ENCODE data around the gene HOXB6. TPM values are rescaled to one million over a fixed set of nuclear protein-coding genes. Genes with fewer than 3 reads are reported as not detected.

HOXB6 gene
- total RNA-seq, 4 donors from 2014 or later, result 0.54 to 4.2 (median 1.3) TPM

- DNase-seq, result no peak
- 26% methylated on average over 7 of the region's 7 CpGs for WGBS, 2 donors
- Histone ChIP-seq H3K4me3 (replicated peaks in 1 of 3) (no peak overlapping the region), H3K9me3 (no peaks in the 10 kb centered on the region), H3K27me3 (peaks cover 70% of the 10 kb centered on the region), H3K27ac (no peak overlapping the region), H3K36me3 (no peaks in the 10 kb centered on the region), H3K4me1 (peaks cover 5 to 26% of the 10 kb centered on the region in 2 donors)
- intact Hi-C loops (cut with DNase I), result loop anchor here (10.0 kb wide), 1 partner anchor 396 kb away; the partner anchor contains the start of gene IGF2BP1
- no peak for TF ChIP-seq CTCF (IDR thresholded peaks at IDR 0.05)
- TF ChIP-seq POLR2A (IDR thresholded peaks at IDR 0.05), result no peak
Measured at GRCh38 chr17:48598736-48599135, 6.0 kb downstream of the HOXB6 start.

GRCh38 chr17:48597778-48598631, 6.8 kb downstream of the HOXB6 start:
- peaks cover 5 to 32% of the 10 kb centered on the region in 2 donors for H3K4me1 ChIP-seq
- H3K27ac ChIP-seq, result no peak overlapping the region

GRCh38 chr17:48597528-48597777, 7.3 kb downstream of the HOXB6 start:
- peaks cover 5 to 29% of the 10 kb centered on the region in 2 donors for H3K4me1 ChIP-seq
- H3K4me3 ChIP-seq (replicated peaks in 1 of 3), result peak overlapping the region in 1 of 3 donors; percentile 28
- DNase-seq, result no peak
- H3K9me3 ChIP-seq, result no peaks in the 10 kb centered on the region
- H3K27ac ChIP-seq, result no peak overlapping the region
- no peak for TF ChIP-seq POLR2A (IDR thresholded peaks at IDR 0.05)
- TF ChIP-seq CTCF (IDR thresholded peaks at IDR 0.05), result no peak
- peaks cover 73% of the 10 kb centered on the region for H3K27me3 ChIP-seq
- no peaks in the 10 kb centered on the region for H3K36me3 ChIP-seq
- 6 to 8% methylated on average over 4 to 16 of the region's 16 CpGs for WGBS, 2 donors
- intact Hi-C loops (cut with DNase I), result loop anchor here (10.0 kb wide), 1 partner anchor 397 kb away; the partner anchor contains the start of gene IGF2BP1

More at GRCh38 chr17:48597778-48598631, 6.8 kb downstream of the HOXB6 start:
- DNase-seq, result peak in 1 of 2 donors; percentile 23
- H3K36me3 ChIP-seq, result no peaks in the 10 kb centered on the region
- peak overlapping the region in 1 of 3 donors; percentile 28 for H3K4me3 ChIP-seq (replicated peaks in 1 of 3)
- intact Hi-C loops (cut with DNase I), result loop anchor here (10.0 kb wide), 1 partner anchor 397 kb away; the partner anchor contains the start of gene IGF2BP1
- peaks cover 71% of the 10 kb centered on the region for H3K27me3 ChIP-seq
- no peaks in the 10 kb centered on the region for H3K9me3 ChIP-seq
- no peak for TF ChIP-seq POLR2A (IDR thresholded peaks at IDR 0.05)
- TF ChIP-seq CTCF (IDR thresholded peaks at IDR 0.05), result no peak
- WGBS, 2 donors, result 3% methylated on average over 22 to 48 of the region's 68 CpGs

GRCh38 chr17:48596735-48597527, 7.9 kb downstream of the HOXB6 start:
- no peak for TF ChIP-seq CTCF (IDR thresholded peaks at IDR 0.05)
- no peak for TF ChIP-seq POLR2A (IDR thresholded peaks at IDR 0.05)
- Histone ChIP-seq H3K9me3 (no peaks in the 10 kb centered on the region), H3K4me1 (peaks cover 5 to 29% of the 10 kb centered on the region in 2 donors), H3K27ac (no peak overlapping the region), H3K4me3 (replicated peaks in 1 of 3) (peak overlapping the region in 1 of 3 donors; percentile 28), H3K27me3 (peaks cover 73% of the 10 kb centered on the region), H3K36me3 (no peaks in the 10 kb centered on the region)
- 13 to 14% methylated on average over 25 to 26 of the region's 26 CpGs for WGBS, 2 donors
- DNase-seq, result no peak
- intact Hi-C loops (cut with DNase I), result loop anchor here (10.0 kb wide), 1 partner anchor 398 kb away; the partner anchor contains the start of gene IGF2BP1

Data from thyroid gland (tissue), 4 donors.